Skeletal muscle satellite cell (primary cell): Measurements from ENCODE around the gene AZIN2.
"Not testable (repeated sequence)": the region's sequence is repeated elsewhere in the genome, so short reads cannot be mapped to it uniquely, and the experiment has no call there.

ENCODE experiments used
- H3K27me3 ChIP-seq: 2 replicates; pipeline ENCODE4 v1.7.0; 2013; ENCODE audit warnings: low read length; ENCODE audit not compliant: control insufficient read depth, insufficient read depth
- H3K36me3 ChIP-seq: 2 replicates; pipeline ENCODE4 v1.7.0; 2013; ENCODE audit warnings: mild to moderate bottlenecking, control low read depth, low read length; ENCODE audit not compliant: insufficient read depth
- H3K4me1 ChIP-seq: 2 replicates; pipeline ENCODE4 v1.7.0; 2013; ENCODE audit warnings: low read length; ENCODE audit not compliant: control insufficient read depth, insufficient read depth
- H3K4me2 ChIP-seq: 2 replicates; pipeline ENCODE4 v1.7.0; 2013; ENCODE audit warnings: mild to moderate bottlenecking, low read length
- H3K4me3 ChIP-seq: 2 replicates; pipeline ENCODE4 v1.7.0; 2013; ENCODE audit warnings: low read length
- H3K9ac ChIP-seq: 2 replicates; pipeline ENCODE4 v1.7.0; 2013; ENCODE audit warnings: mild to moderate bottlenecking, low read depth, low read length, moderate library complexity
- H3K9me3 ChIP-seq: replicated peaks from 2 replicates; pipeline ENCODE4 v1.7.0; 2013; ENCODE audit warnings: mild to moderate bottlenecking, control low read depth, low read length

Gene AZIN2

GRCh38 chr1:33061834-33062233 lies 19.1 kb upstream of the AZIN2 start:
- peaks cover 19% of the 10 kb centered on the region for H3K9me3 ChIP-seq
- no peak overlapping the region for H3K9ac ChIP-seq
- H3K4me2 ChIP-seq = no peak overlapping the region
- peaks cover 12% of the 10 kb centered on the region for H3K4me1 ChIP-seq
- no peak overlapping the region for H3K4me3 ChIP-seq
- H3K27me3 ChIP-seq = peaks cover 7% of the 10 kb centered on the region
- no peaks in the 10 kb centered on the region for H3K36me3 ChIP-seq

GRCh38 chr1:33064284-33064683 lies 16.7 kb upstream of the AZIN2 start:
- not testable (repeated sequence) for H3K9ac ChIP-seq, H3K4me2 ChIP-seq, H3K27me3 ChIP-seq, H3K36me3 ChIP-seq, H3K4me3 ChIP-seq
- peaks cover 19% of the 10 kb centered on the region for H3K9me3 ChIP-seq
- peaks cover 16% of the 10 kb centered on the region for H3K4me1 ChIP-seq

- Histone ChIP-seq H3K9me3 (peaks cover 19% of the 10 kb centered on the region), H3K9ac (no peak overlapping the region), H3K4me2 (no peak overlapping the region), H3K4me1 (peaks cover 11% of the 10 kb centered on the region), H3K36me3 (no peaks in the 10 kb centered on the region), H3K27me3 (no peaks in the 10 kb centered on the region), H3K4me3 (no peak overlapping the region)
These were observed 15.7 kb upstream of the AZIN2 start for GRCh38 chr1:33065301-33065700.

GRCh38 chr1:33066477-33066876 lies 14.5 kb upstream of the AZIN2 start:
- not testable (repeated sequence) for H3K36me3 ChIP-seq, H3K4me1 ChIP-seq, H3K27me3 ChIP-seq, H3K9ac ChIP-seq, H3K4me3 ChIP-seq, H3K4me2 ChIP-seq
- H3K9me3 ChIP-seq = peaks cover 19% of the 10 kb centered on the region

GRCh38 chr1:33068108-33068507 lies 12.8 kb upstream of the AZIN2 start:
- H3K9ac ChIP-seq, H3K36me3 ChIP-seq, H3K4me2 ChIP-seq, H3K4me1 ChIP-seq, H3K4me3 ChIP-seq, H3K27me3 ChIP-seq: not testable (repeated sequence)
- peaks cover 11% of the 10 kb centered on the region for H3K9me3 ChIP-seq

GRCh38 chr1:33070628-33071027 lies 10.3 kb upstream of the AZIN2 start:
- Histone ChIP-seq H3K4me1 (peaks cover 10% of the 10 kb centered on the region), H3K4me2 (no peak overlapping the region), H3K27me3 (peaks cover 4% of the 10 kb centered on the region), H3K36me3 (no peaks in the 10 kb centered on the region), H3K9me3 (no peaks in the 10 kb centered on the region), H3K9ac (no peak overlapping the region), H3K4me3 (no peak overlapping the region)

GRCh38 chr1:33072707-33073106 lies 8.2 kb upstream of the AZIN2 start:
- H3K4me2 ChIP-seq = no peak overlapping the region
- H3K4me3 ChIP-seq = no peak overlapping the region
- peaks cover 4% of the 10 kb centered on the region for H3K27me3 ChIP-seq
- peaks cover 10% of the 10 kb centered on the region for H3K4me1 ChIP-seq
- H3K9ac ChIP-seq = no peak overlapping the region
- no peaks in the 10 kb centered on the region for H3K36me3 ChIP-seq
- no peaks in the 10 kb centered on the region for H3K9me3 ChIP-seq

GRCh38 chr1:33074193-33074945 lies 6.6 kb upstream of the AZIN2 start:
- Histone ChIP-seq H3K36me3 (no peaks in the 10 kb centered on the region), H3K4me3 (no peak overlapping the region), H3K9me3 (no peaks in the 10 kb centered on the region), H3K4me1 (peaks cover 6% of the 10 kb centered on the region), H3K9ac (no peak overlapping the region), H3K27me3 (peaks cover 4% of the 10 kb centered on the region), H3K4me2 (no peak overlapping the region)

- Histone ChIP-seq H3K9me3 (no peaks in the 10 kb centered on the region), H3K4me1 (peaks cover 17% of the 10 kb centered on the region)
These were observed 2.8 kb upstream of the AZIN2 start for GRCh38 chr1:33078030-33078591.

GRCh38 chr1:33080373-33080772 lies 580 bp upstream of the AZIN2 start:
- H3K9me3 ChIP-seq = no peaks in the 10 kb centered on the region
- peaks cover 17% of the 10 kb centered on the region for H3K4me1 ChIP-seq
- peaks cover 14% of the 10 kb centered on the region for H3K27me3 ChIP-seq
- H3K4me3 ChIP-seq = peak overlapping the region; percentile 92
- no peaks in the 10 kb centered on the region for H3K36me3 ChIP-seq
- peak overlapping the region; percentile 100 for H3K4me2 ChIP-seq
- peak overlapping the region; percentile 84 for H3K9ac ChIP-seq

More at GRCh38 chr1:33078030-33078591, 2.8 kb upstream of the AZIN2 start:
- Histone ChIP-seq H3K4me3 (no peak overlapping the region), H3K4me2 (no peak overlapping the region), H3K9ac (no peak overlapping the region), H3K27me3 (peaks cover 13% of the 10 kb centered on the region), H3K36me3 (no peaks in the 10 kb centered on the region)

GRCh38 chr1:33081554-33082305 lies 777 bp downstream of the AZIN2 start:
- H3K4me1 ChIP-seq = peaks cover 17% of the 10 kb centered on the region
- peaks cover 19% of the 10 kb centered on the region for H3K27me3 ChIP-seq
- H3K9ac ChIP-seq = peak overlapping the region; percentile 84
- no peaks in the 10 kb centered on the region for H3K36me3 ChIP-seq
- H3K9me3 ChIP-seq = no peaks in the 10 kb centered on the region
- peak overlapping the region; percentile 92 for H3K4me3 ChIP-seq
- H3K4me2 ChIP-seq = peak overlapping the region; percentile 100
